Activated CD4-positive, alpha-beta memory T cell treated with anti-CD3 and anti-CD28 coated beads for 36 hours (primary cell): Measurements from ENCODE around the gene WDR5B. TPM values are rescaled to one million over a fixed set of nuclear protein-coding genes. Genes with fewer than 3 reads are reported as not detected.
A peak's percentile ranks its signal among the peaks of the same experiment; 100 is the strongest.
"Not testable (repeated sequence)": the region's sequence is repeated elsewhere in the genome, so short reads cannot be mapped to it uniquely, and the experiment has no call there.

Experiments used
- CTCF ChIA-PET: fragments of 350-600 bp; sonication (Branson Sonifier 250); formaldehyde crosslinking; loops from one replicate; lab custom pipeline; 2021; ENCODE audit warnings: antibody characterized with exemption, inconsistent platforms; lab: Charles Lee
- POLR2A ChIA-PET: fragments of 350-600 bp; sonication (Branson Sonifier 250); formaldehyde crosslinking; loops from one replicate; lab custom pipeline; 2021; ENCODE audit warnings: antibody characterized with exemption; lab: Charles Lee
- DNase-seq: peaks from one replicate; pipeline ENCODE4 v3.0.0-alpha.2; 2020
- H3K27ac Mint-ChIP-seq: one replicate; pipeline ENCODE4 v1.8.0; 2021; ENCODE audit warnings: mixed read lengths
- H3K27me3 Mint-ChIP-seq: one replicate; pipeline ENCODE4 v1.8.0; 2021; ENCODE audit warnings: mixed read lengths
- H3K36me3 Mint-ChIP-seq: one replicate; pipeline ENCODE4 v1.8.0; 2021; ENCODE audit warnings: mixed read lengths
- H3K4me1 Mint-ChIP-seq: one replicate; pipeline ENCODE4 v1.8.0; 2021; ENCODE audit warnings: low read depth, mixed read lengths
- H3K4me3 Mint-ChIP-seq: one replicate; pipeline ENCODE4 v1.8.0; 2021; ENCODE audit warnings: mild to moderate bottlenecking, mixed read lengths
- H3K9me3 Mint-ChIP-seq: one replicate; pipeline ENCODE4 v1.8.0; 2021; ENCODE audit warnings: mixed read lengths
- intact Hi-C: fragments of 100-400 bp; cut with micrococcal nuclease; formaldehyde crosslinking; loops from one replicate; pipeline ENCODE4 v1.15.1; 2023
- total RNA-seq, 2 experiments: library from RNA; stranded (reverse); gene quantifications; one replicate each; pipeline ENCODE4 v1.2.3, GENCODE V29; 2021

The WDR5B gene
- 1 to 10 TPM; 3.7 to 4.4 TPM for total RNA-seq

DNA sequence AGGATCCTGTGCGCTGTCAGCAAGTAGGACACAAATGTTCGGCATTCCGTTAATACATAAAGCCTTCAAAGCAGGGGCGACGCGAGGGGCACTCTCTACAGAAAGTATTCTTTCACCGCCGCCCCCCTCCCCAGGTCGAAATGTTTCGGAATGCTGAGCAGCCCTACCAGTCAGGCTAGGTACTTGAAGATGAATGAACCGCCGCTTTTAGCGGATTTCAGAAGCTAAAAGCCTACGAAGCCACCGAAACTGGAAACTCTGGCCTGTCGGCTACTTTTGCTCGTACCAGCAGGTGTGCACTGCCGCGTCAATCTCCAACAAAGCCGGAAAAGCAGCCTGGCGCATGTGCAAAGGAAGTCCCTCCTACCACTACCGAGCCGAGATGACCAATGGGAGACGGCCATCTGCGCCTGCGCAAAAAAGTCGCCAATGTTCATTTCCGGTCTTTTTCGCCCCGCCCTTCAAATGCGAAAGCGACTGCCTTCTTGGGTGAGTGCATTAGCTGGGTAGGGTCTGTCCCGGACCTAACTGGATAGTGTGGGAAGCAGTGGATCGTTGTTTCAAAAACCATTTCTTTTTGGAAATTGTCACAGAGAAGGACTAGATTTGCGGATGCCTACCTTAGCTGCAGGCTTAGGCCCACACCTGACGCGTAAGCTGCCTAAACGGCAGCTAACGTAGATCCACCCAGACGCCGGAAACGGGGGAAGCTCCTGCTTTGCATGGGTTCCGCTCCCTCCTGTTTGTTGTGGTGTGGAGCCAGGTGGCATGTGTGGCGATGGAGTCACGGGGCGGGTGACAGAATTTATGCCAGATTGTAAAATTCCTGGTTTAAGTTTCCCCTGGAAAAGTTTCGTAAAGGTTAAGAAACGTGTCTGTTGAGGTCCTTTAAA, at the start of gene WDR5B:
Gene WDR5B (minus strand): TSS at position 301 of the 893 bp plus-strand sequence. CDS start 534 bp downstream, outside the sequence.
- peaks cover 47% of the 10 kb centered on the region for H3K4me1 Mint-ChIP-seq

DNA sequence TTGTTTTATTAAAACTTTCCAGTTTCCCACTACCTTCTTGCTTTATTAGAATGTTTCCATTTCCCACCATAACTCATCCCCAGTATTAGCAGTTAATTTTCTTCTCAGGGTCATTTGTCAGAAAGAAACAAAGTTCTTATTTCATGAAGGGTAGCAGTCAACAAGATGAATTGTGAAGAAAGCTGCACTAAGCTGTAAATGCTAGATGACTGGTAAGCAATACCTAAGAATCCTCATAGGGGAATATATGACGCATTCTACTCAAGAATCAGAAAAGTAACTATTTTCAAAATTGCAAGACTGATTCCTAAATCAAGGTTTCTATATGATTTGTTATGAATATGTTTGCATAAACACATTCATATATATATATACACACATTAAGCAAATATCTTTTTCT, 48.8 kb upstream of the WDR5B start:
- H3K27ac Mint-ChIP-seq, result peak overlapping the region; percentile 4

More for the DNA sequence above, at the start of gene WDR5B:
- intact Hi-C loops, result loop anchor here (1.0 to 10.0 kb wide), 7 partner anchors 12 to 669 kb away; partner anchors contain the start of genes EAF2, FAM162A, GOLGB1 and HSPBAP1
- Mint-ChIP-seq H3K9me3 (no peaks in the 10 kb centered on the region), H3K27me3 (peaks cover 1% of the 10 kb centered on the region), H3K27ac (peak within 1 kb of the TSS; percentile 97), H3K4me3 (peak within 1 kb of the TSS; percentile 91), H3K36me3 (peaks cover 8% of the 10 kb centered on the region)
- ChIA-PET CTCF (interaction anchor here (0.6 to 2.1 kb wide), 8 partner anchors 8 to 870 kb away, joined by 3 to 12 read pairs (median 3); partner anchors contain the start of genes FAM162A, MIX23 and POLQ), POLR2A (interaction anchor here (0.8 to 2.7 kb wide), 6 partner anchors 23 to 263 kb away, joined by 5 to 27 read pairs (median 5); partner anchors contain the start of genes DTX3L, FAM162A, KPNA1 and MIX23)
- DNase-seq, result peak; percentile 99

DNA sequence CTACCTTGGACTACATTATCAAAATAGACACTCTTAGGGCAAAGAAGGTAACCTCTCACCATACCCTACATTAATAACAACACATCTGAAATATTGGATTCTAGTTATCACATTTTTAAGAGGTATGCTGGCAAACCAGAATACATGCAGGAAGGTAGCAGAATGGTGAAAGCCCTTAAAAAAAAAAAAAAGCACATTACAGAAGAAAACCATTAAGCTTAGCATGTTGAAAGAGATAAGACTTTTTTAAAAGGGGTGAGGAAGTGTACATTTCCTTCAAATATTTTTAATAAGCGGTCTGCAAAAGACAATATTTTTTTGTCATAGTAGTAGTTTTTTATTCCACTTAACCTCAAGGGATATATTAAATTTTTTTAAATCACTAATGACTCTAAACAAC, 46.5 kb upstream of the WDR5B start:
- peaks cover 34% of the 10 kb centered on the region for H3K36me3 Mint-ChIP-seq
- intact Hi-C loops, result no loop called here
- no peaks in the 10 kb centered on the region for H3K9me3 Mint-ChIP-seq
- no peak overlapping the region for H3K27ac Mint-ChIP-seq
- ChIA-PET POLR2A (interaction anchor here (0.6 kb wide), 1 partner anchor 209 kb away, joined by 3 read pairs; no protein-coding TSS in a partner anchor), CTCF (interaction anchor here (0.7 kb wide), 1 partner anchor 581 kb away, joined by 3 read pairs; no protein-coding TSS in a partner anchor)
- no peak overlapping the region for H3K4me3 Mint-ChIP-seq
- peaks cover 8% of the 10 kb centered on the region for H3K4me1 Mint-ChIP-seq
- no peaks in the 10 kb centered on the region for H3K27me3 Mint-ChIP-seq
- no peak for DNase-seq

More for the DNA sequence above, 48.8 kb upstream of the WDR5B start:
- ChIA-PET CTCF (no interaction called here), POLR2A (interaction anchor here (0.8 kb wide), 1 partner anchor 50 kb away, joined by 3 read pairs; the partner anchor contains the start of gene KPNA1)
- Mint-ChIP-seq H3K36me3 (peaks cover 31% of the 10 kb centered on the region), H3K4me3 (no peak overlapping the region), H3K4me1 (peaks cover 27% of the 10 kb centered on the region), H3K27me3 (no peaks in the 10 kb centered on the region), H3K9me3 (no peaks in the 10 kb centered on the region)
- intact Hi-C loops, result loop anchor here (1.0 kb wide), 1 partner anchor 19 kb away; no protein-coding TSS in a partner anchor
- DNase-seq, result no peak

DNA sequence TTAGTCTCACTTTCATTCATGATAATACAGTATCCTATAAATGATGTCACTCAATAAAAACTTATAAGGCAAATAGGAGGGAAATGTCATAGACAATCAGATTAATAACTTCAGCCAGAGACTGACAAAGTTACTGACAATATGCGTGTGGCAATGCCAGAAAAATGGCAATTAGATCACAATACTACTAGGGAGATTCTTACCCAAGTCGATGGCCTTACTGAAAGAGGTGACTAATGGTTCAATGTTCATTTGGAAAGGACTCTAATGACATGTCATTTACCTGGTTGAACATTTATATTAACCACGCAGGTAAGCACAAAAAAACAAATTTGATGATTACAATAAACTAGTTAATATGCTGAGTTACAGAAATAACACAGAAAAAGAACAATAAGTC, 45.9 kb upstream of the WDR5B start:
- peaks cover 30% of the 10 kb centered on the region for H3K36me3 Mint-ChIP-seq
- ChIA-PET CTCF (no interaction called here), POLR2A (no interaction called here)
- no peaks in the 10 kb centered on the region for H3K9me3 Mint-ChIP-seq
- H3K27me3 Mint-ChIP-seq, result no peaks in the 10 kb centered on the region
- no peak overlapping the region for H3K27ac Mint-ChIP-seq
- H3K4me1 Mint-ChIP-seq, result peaks cover 8% of the 10 kb centered on the region
- H3K4me3 Mint-ChIP-seq, result no peak overlapping the region
- no peak for DNase-seq
- intact Hi-C loops, result no loop called here

DNA sequence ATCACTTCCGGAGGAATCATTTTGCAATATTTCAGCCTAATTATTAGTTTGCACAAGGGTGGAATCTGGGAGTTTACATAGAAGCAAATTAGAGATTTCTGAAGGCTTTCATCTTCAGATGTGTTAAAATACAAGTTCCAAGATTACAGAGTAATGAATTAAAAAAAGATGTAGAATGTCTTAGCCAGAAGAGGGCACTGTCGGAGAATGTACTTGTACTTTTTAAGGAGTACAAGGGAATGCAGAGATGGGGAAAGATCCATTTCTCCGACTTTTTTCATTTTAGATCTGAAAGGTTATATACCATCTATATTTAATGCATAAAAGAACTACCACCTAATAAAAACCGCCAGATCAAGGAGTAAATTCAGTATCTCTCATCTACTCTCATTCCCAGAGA, 43.1 kb upstream of the WDR5B start:
- no peak for DNase-seq
- Mint-ChIP-seq H3K27ac (no peak overlapping the region), H3K9me3 (no peaks in the 10 kb centered on the region), H3K36me3 (peaks cover 32% of the 10 kb centered on the region), H3K4me3 (no peak overlapping the region), H3K4me1 (peaks cover 6% of the 10 kb centered on the region), H3K27me3 (no peaks in the 10 kb centered on the region)
- ChIA-PET CTCF (interaction anchor here (0.6 to 2.7 kb wide), 6 partner anchors 27 to 618 kb away, joined by 3 to 13 read pairs (median 4); no protein-coding TSS in a partner anchor), POLR2A (no interaction called here)
- intact Hi-C loops, result loop anchor here (2.0 to 5.0 kb wide), 2 partner anchors 76 to 223 kb away; partner anchors contain the start of gene PARP14

DNA sequence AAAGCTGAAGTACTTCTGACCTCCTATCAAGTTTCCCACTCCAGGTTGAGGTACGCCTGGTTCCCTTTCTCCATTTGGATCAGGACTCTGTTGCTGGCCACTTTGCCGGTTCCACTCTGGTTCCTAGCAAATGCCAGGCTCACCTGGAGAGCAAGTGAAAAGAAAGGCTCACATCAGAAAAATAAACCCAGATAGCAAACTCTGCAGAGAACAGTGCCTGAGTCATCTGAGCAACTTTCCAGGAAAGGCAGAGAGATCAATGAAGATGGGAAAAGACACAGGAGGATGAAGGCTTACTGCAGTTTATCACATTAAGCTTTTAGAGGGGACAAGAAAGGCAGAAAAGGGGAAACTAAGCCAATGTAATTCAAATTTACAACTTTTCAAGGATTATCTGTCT, 41.8 kb upstream of the WDR5B start:
- peaks cover 32% of the 10 kb centered on the region for H3K36me3 Mint-ChIP-seq
- no peak overlapping the region for H3K27ac Mint-ChIP-seq
- H3K27me3 Mint-ChIP-seq, result no peaks in the 10 kb centered on the region
- no peak for DNase-seq
- H3K4me3 Mint-ChIP-seq, result no peak overlapping the region
- no peaks in the 10 kb centered on the region for H3K9me3 Mint-ChIP-seq
- intact Hi-C loops, result loop anchor here (2.0 to 5.0 kb wide), 2 partner anchors 77 to 225 kb away; partner anchors contain the start of gene PARP14
- ChIA-PET POLR2A (no interaction called here), CTCF (interaction anchor here (1.2 to 2.7 kb wide), 4 partner anchors 60 to 221 kb away, joined by 3 to 13 read pairs (median 4); no protein-coding TSS in a partner anchor)
- H3K4me1 Mint-ChIP-seq, result peaks cover 6% of the 10 kb centered on the region

DNA sequence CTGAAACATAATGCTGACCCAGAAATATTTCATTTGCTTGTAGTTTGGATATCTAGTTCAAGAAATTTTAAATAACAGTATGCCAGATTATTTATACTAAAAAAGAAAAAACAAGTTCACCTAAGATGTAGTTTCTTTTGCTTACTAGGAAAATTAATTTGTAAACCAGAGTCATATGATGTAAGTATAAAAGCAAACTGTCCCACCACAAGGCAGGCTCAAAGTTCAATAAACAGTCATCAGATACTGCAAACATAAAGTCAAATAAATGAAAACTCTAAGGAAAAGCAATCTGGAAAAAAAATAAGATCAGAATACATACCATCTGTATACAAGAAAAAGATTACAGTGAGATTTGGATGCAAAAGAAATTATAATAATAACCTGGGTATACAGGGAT, 40.2 kb upstream of the WDR5B start:
- DNase-seq, result no peak
- peaks cover 25% of the 10 kb centered on the region for H3K36me3 Mint-ChIP-seq
- CTCF ChIA-PET, result interaction anchor here (0.7 kb wide), 1 partner anchor 228 kb away, joined by 3 read pairs; no protein-coding TSS in a partner anchor
- intact Hi-C loops, result loop anchor here (5.0 kb wide), 1 partner anchor 226 kb away; the partner anchor contains the start of gene PARP14
- H3K27ac Mint-ChIP-seq, result no peak overlapping the region
- no peaks in the 10 kb centered on the region for H3K9me3 Mint-ChIP-seq
- H3K27me3 Mint-ChIP-seq, result no peaks in the 10 kb centered on the region
- no peak overlapping the region for H3K4me3 Mint-ChIP-seq
- POLR2A ChIA-PET, result no interaction called here
- H3K4me1 Mint-ChIP-seq, result no peaks in the 10 kb centered on the region

DNA sequence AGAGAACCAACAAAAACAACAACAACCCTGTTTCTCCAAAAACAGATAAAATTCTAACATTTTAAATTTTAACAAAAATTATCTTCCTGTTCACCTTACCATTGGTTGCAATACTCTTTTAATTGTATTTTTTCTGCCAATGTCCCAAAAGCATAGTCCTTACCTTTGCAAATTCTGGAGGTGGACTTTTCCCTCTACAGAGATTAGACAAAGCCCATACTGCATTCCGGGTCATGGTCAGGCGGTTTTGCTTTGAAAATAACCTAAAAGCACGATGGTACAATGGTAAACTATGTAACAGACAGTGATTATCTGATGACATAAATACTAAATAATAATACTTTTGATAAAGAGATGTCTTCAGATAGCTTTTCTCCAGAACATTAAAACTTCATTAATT, 35.5 kb upstream of the WDR5B start:
- no peak overlapping the region for H3K4me3 Mint-ChIP-seq
- ChIA-PET CTCF (no interaction called here), POLR2A (no interaction called here)
- H3K27me3 Mint-ChIP-seq, result no peaks in the 10 kb centered on the region
- H3K36me3 Mint-ChIP-seq, result peaks cover 54% of the 10 kb centered on the region
- peaks cover 4% of the 10 kb centered on the region for H3K9me3 Mint-ChIP-seq
- H3K4me1 Mint-ChIP-seq, result peaks cover 2% of the 10 kb centered on the region
- no peak for DNase-seq
- H3K27ac Mint-ChIP-seq, result no peak overlapping the region
- intact Hi-C loops, result no loop called here

DNA sequence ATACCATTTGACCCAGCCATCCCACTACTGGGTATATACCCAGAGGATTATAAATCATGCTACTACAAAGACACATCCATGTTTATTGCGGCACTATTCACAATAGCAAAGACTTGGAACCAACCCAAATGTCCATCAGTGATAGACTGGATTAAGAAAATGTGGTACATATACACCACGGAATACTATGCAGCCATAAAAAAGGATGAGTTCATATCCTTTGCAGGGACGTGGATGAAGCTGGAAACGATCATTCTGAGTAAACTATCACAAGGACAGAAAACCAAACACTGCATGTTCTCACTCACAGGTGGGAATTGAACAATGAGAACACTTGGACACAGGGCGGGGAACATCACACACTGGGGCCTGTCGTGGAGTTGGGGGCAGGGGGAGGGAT, 32.4 kb upstream of the WDR5B start:
- intact Hi-C loops, H3K4me1 Mint-ChIP-seq, H3K9me3 Mint-ChIP-seq, CTCF ChIA-PET, POLR2A ChIA-PET, H3K27ac Mint-ChIP-seq, H3K27me3 Mint-ChIP-seq, H3K4me3 Mint-ChIP-seq, DNase-seq: not testable (repeated sequence)
- peaks cover 77% of the 10 kb centered on the region for H3K36me3 Mint-ChIP-seq

DNA sequence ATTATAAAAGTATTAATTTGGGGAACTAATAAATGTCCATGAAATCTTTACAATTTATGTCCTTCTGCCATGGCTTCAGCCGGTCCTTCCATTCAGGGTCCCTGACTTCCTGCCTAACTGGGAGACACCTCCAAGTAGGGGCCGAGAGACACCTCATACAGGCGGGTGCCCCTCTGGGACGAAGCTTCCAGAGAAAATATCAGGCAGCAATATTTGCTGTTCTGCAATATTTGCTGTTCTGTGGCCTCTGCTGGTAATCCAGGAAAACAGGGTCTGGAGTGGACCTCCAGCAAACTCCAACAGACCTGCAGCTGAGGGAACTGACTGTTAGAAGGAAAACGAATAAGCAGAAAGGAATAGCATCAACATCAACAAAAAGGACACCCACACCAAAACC, 28.6 kb upstream of the WDR5B start:
- H3K27me3 Mint-ChIP-seq, H3K9me3 Mint-ChIP-seq, intact Hi-C loops, DNase-seq, POLR2A ChIA-PET, CTCF ChIA-PET, H3K27ac Mint-ChIP-seq, H3K4me3 Mint-ChIP-seq, H3K4me1 Mint-ChIP-seq: not testable (repeated sequence)
- peaks cover 86% of the 10 kb centered on the region for H3K36me3 Mint-ChIP-seq

DNA sequence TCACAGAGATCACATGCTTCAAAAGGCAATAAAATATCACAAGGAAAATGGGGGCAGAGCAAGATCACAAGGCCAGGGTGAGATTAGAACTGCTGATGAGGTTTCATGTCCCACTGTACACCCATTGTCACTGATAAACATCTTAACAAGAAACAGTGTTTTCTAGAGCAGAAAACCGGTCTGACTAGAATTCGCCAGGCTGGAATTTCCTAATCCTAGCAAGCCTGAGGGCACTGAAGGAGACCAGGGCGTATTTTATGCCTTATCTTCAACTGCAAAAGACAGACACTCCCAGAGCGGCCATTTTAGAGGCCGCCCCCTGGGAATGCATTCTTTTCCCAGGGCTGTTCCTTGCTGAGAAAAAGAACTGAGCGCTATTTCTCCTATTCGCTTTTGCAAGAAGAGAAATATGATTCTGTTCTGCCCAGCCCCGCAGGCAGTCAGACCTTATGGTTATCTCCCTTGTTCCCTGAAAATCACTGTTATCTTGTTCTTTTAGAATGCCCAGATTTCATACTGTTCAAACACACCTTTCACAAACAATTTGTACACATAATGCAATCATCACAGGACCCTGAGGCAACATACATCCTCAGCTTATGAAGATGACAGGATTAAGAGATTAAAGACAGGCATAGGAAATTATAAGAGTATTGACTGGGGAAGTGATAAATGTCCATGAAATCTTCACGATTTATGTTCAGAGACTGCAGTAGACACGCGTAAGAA, 28.1 kb upstream of the WDR5B start:
- H3K9me3 Mint-ChIP-seq, H3K27ac Mint-ChIP-seq, H3K4me1 Mint-ChIP-seq, CTCF ChIA-PET, H3K27me3 Mint-ChIP-seq, intact Hi-C loops, H3K4me3 Mint-ChIP-seq, POLR2A ChIA-PET, DNase-seq: not testable (repeated sequence)
- H3K36me3 Mint-ChIP-seq, result peaks cover 80% of the 10 kb centered on the region
